Neural progenitor cell (in vitro differentiated cells): ENCODE results near the gene ITPR2. TPM values are rescaled to one million over a fixed set of nuclear protein-coding genes. Genes with fewer than 3 reads are reported as not detected.
"Not testable (repeated sequence)": the region's sequence is repeated elsewhere in the genome, so short reads cannot be mapped to it uniquely, and the experiment has no call there.

Source experiments
- DNase-seq: peaks from one replicate; pipeline ENCODE4 v3.0.0-alpha.2; 2016; ENCODE audit warnings: low spot score
- H2AFZ ChIP-seq: fragments of 200-600 bp; sonication (generic); replicated peaks from 2 replicates; pipeline ENCODE4 v1.6.1; 2016; ENCODE audit warnings: antibody characterized with exemption
- H3F3A ChIP-seq: fragments of 200-600 bp; sonication (generic); 2 replicates; pipeline ENCODE4 v1.6.1; 2016; ENCODE audit warnings: antibody characterized with exemption, low read depth
- H3K27ac ChIP-seq: fragments of 200-600 bp; sonication (generic); 2 replicates; pipeline ENCODE4 v1.5.1; 2016; ENCODE audit warnings: mild to moderate bottlenecking
- H3K27me3 ChIP-seq: fragments of 200-600 bp; sonication (generic); 2 replicates; pipeline ENCODE4 v1.6.1; 2016; ENCODE audit warnings: mild to moderate bottlenecking, moderate library complexity
- H3K36me3 ChIP-seq: fragments of 200-600 bp; sonication (generic); 2 replicates; pipeline ENCODE4 v1.5.1; 2016
- H3K4me1 ChIP-seq: fragments of 200-600 bp; sonication (generic); 2 replicates; pipeline ENCODE4 v1.6.1; 2016; ENCODE audit warnings: mixed run types
- H3K4me2 ChIP-seq: fragments of 200-600 bp; sonication (generic); 2 replicates; pipeline ENCODE4 v1.6.1; 2016
- H3K4me3 ChIP-seq: fragments of 200-600 bp; sonication (generic); 2 replicates; pipeline ENCODE4 v1.5.1; 2016
- H3K79me2 ChIP-seq: fragments of 200-600 bp; sonication (generic); 2 replicates; pipeline ENCODE4 v1.6.1; 2016; ENCODE audit warnings: low read depth
- H3K9ac ChIP-seq: fragments of 200-600 bp; sonication (generic); 2 replicates; pipeline ENCODE4 v1.6.1; 2016
- H3K9me3 ChIP-seq: fragments of 200-600 bp; sonication (generic); 2 replicates; pipeline ENCODE4 v1.5.1; 2016; ENCODE audit warnings: low read depth
- H4K20me1 ChIP-seq: fragments of 200-600 bp; sonication (generic); 2 replicates; pipeline ENCODE4 v1.6.1; 2016; ENCODE audit warnings: low read depth
- H3K27ac Mint-ChIP-seq: 3 replicates; pipeline ENCODE4 v1.8.0; 2021; ENCODE audit warnings: mixed read lengths
- H3K27me3 Mint-ChIP-seq: 2 replicates; pipeline ENCODE4 v1.8.0; 2022; ENCODE audit warnings: low read depth, mild to moderate bottlenecking, inconsistent platforms, moderate library complexity, mixed read lengths; ENCODE audit not compliant: insufficient read depth
- H3K36me3 Mint-ChIP-seq: 3 replicates; pipeline ENCODE4 v1.8.0; 2021; ENCODE audit warnings: mixed read lengths
- H3K4me1 Mint-ChIP-seq: 3 replicates; pipeline ENCODE4 v1.8.0; 2021; ENCODE audit warnings: mixed read lengths
- H3K4me3 Mint-ChIP-seq: 3 replicates; pipeline ENCODE4 v1.8.0; 2021; ENCODE audit warnings: mild to moderate bottlenecking, moderate library complexity, mixed read lengths
- H3K9me3 Mint-ChIP-seq: 3 replicates; pipeline ENCODE4 v1.8.0; 2020; ENCODE audit warnings: mixed read lengths
- CTCF ChIP-seq: fragments of 200-600 bp; sonication (generic); IDR thresholded peaks from 2 replicates; pipeline ENCODE4 v1.5.1; 2017; ENCODE audit warnings: antibody characterized with exemption, mild to moderate bottlenecking
- EZH2 ChIP-seq: fragments of 200-600 bp; sonication (generic); IDR thresholded peaks from 2 replicates; pipeline ENCODE4 v1.6.1; 2017; ENCODE audit warnings: antibody characterized with exemption, mild to moderate bottlenecking, moderate library complexity
- EZH2phosphoT487 ChIP-seq: fragments of 200-600 bp; sonication (generic); IDR thresholded peaks from 2 replicates; pipeline ENCODE4 v1.6.1; 2017; ENCODE audit warnings: antibody characterized with exemption
- total RNA-seq: library from RNA; depleted of rRNA; stranded (reverse); fragments of >200 nt; gene quantifications from 2 replicates; pipeline ENCODE4 v1.2.3, GENCODE V29; 2015; ENCODE audit warnings: low replicate concordance

Gene ITPR2
- total RNA-seq, 1 donor from 2014 or later, result 11.4 TPM

GRCh38 chr12:26734510-26735248 lies 98.3 kb downstream of the ITPR2 start:
- Histone ChIP-seq H2AFZ (no peak overlapping the region), H4K20me1 (no peaks in the 10 kb centered on the region), H3K27me3 (no peaks in the 10 kb centered on the region), H3K4me1 (no peaks in the 10 kb centered on the region), H3K27ac (no peak overlapping the region), H3K79me2 (no peaks in the 10 kb centered on the region), H3K9ac (no peak overlapping the region), H3F3A (no peaks in the 10 kb centered on the region), H3K4me3 (no peak overlapping the region), H3K36me3 (no peaks in the 10 kb centered on the region), H3K9me3 (no peaks in the 10 kb centered on the region), H3K4me2 (no peak overlapping the region)
- no peaks in the 10 kb centered on the region for H3K36me3 Mint-ChIP-seq
- peaks cover 2% of the 10 kb centered on the region for H3K9me3 Mint-ChIP-seq
- H3K4me1 Mint-ChIP-seq, result no peaks in the 10 kb centered on the region
- TF ChIP-seq EZH2, result no peak
- no peak for TF ChIP-seq CTCF
- TF ChIP-seq EZH2phosphoT487, result no peak
- H3K4me3 Mint-ChIP-seq, result no peak overlapping the region
- H3K27me3 Mint-ChIP-seq, result peaks cover 4% of the 10 kb centered on the region
- DNase-seq, result no peak
- H3K27ac Mint-ChIP-seq, result no peak overlapping the region

GRCh38 chr12:26732005-26732908 lies 100.7 kb downstream of the ITPR2 start:
- Histone ChIP-seq H3K36me3 (no peaks in the 10 kb centered on the region), H4K20me1 (no peaks in the 10 kb centered on the region), H3K27ac (no peak overlapping the region), H3K9ac (no peak overlapping the region), H3K4me2 (no peak overlapping the region), H3K27me3 (no peaks in the 10 kb centered on the region), H3K9me3 (no peaks in the 10 kb centered on the region), H2AFZ (no peak overlapping the region), H3K79me2 (no peaks in the 10 kb centered on the region), H3K4me3 (no peak overlapping the region), H3F3A (no peaks in the 10 kb centered on the region), H3K4me1 (no peaks in the 10 kb centered on the region)
- Mint-ChIP-seq H3K27me3 (peaks cover 3% of the 10 kb centered on the region), H3K4me1 (peaks cover 2% of the 10 kb centered on the region), H3K4me3 (no peak overlapping the region), H3K36me3 (no peaks in the 10 kb centered on the region), H3K9me3 (no peaks in the 10 kb centered on the region), H3K27ac (no peak overlapping the region)
- DNase-seq, result no peak
- TF ChIP-seq EZH2 (no peak), CTCF (no peak), EZH2phosphoT487 (no peak)

- Mint-ChIP-seq H3K4me1 (peaks cover 2% of the 10 kb centered on the region), H3K9me3 (no peaks in the 10 kb centered on the region), H3K36me3 (no peaks in the 10 kb centered on the region), H3K27ac (no peak overlapping the region), H3K27me3 (peaks cover 3% of the 10 kb centered on the region), H3K4me3 (no peak overlapping the region)
- Histone ChIP-seq H2AFZ (no peak overlapping the region), H3K9ac (no peak overlapping the region), H3K4me3 (no peak overlapping the region), H3K36me3 (no peaks in the 10 kb centered on the region), H4K20me1 (no peaks in the 10 kb centered on the region), H3K27me3 (no peaks in the 10 kb centered on the region), H3K79me2 (no peaks in the 10 kb centered on the region), H3K4me1 (no peaks in the 10 kb centered on the region), H3K4me2 (no peak overlapping the region), H3F3A (no peaks in the 10 kb centered on the region), H3K9me3 (no peaks in the 10 kb centered on the region), H3K27ac (no peak overlapping the region)
- no peak for TF ChIP-seq CTCF
- TF ChIP-seq EZH2phosphoT487, result no peak
- no peak for TF ChIP-seq EZH2
- no peak for DNase-seq
Observed at GRCh38 chr12:26730481-26731350, 102.3 kb downstream of the ITPR2 start.

GRCh38 chr12:26729137-26729671 lies 103.8 kb downstream of the ITPR2 start:
- H3K27ac ChIP-seq, H3K4me3 ChIP-seq, H3K4me1 Mint-ChIP-seq, H3K4me3 Mint-ChIP-seq, H3F3A ChIP-seq, H3K9me3 Mint-ChIP-seq, H3K4me2 ChIP-seq, H3K27me3 Mint-ChIP-seq, H3K36me3 ChIP-seq, H3K79me2 ChIP-seq, H3K9ac ChIP-seq, H3K9me3 ChIP-seq, H3K4me1 ChIP-seq, H4K20me1 ChIP-seq, H3K27me3 ChIP-seq, H3K27ac Mint-ChIP-seq, DNase-seq, H3K36me3 Mint-ChIP-seq, H2AFZ ChIP-seq: not testable (repeated sequence)
